T-helper 22 cell (primary cell): Measurements from ENCODE around the gene AIPL1.

ENCODE experiments used
- DNase-seq: peaks from one replicate; pipeline ENCODE4 v3.0.0-alpha.2; 2020; ENCODE audit warnings: low read depth

The AIPL1 gene

GRCh38 chr17:6413065-6413464 lies 21.9 kb downstream of the AIPL1 start:
- DNase-seq, result no peak

- no peak for DNase-seq
Observed at GRCh38 chr17:6408735-6409134, 26.2 kb downstream of the AIPL1 start.

- no peak for DNase-seq
Observed at GRCh38 chr17:6408276-6408675, 26.6 kb downstream of the AIPL1 start.

GRCh38 chr17:6402258-6402657 lies 32.7 kb downstream of the AIPL1 start:
- DNase-seq, result no peak

GRCh38 chr17:6398955-6399354 lies 36.0 kb downstream of the AIPL1 start:
- no peak for DNase-seq

GRCh38 chr17:6394055-6394606 lies 40.8 kb downstream of the AIPL1 start:
- DNase-seq, result no peak

GRCh38 chr17:6393351-6393952 lies 41.5 kb downstream of the AIPL1 start:
- no peak for DNase-seq

GRCh38 chr17:6392609-6393350 lies 42.1 kb downstream of the AIPL1 start:
- no peak for DNase-seq

GRCh38 chr17:6388416-6388815 lies 46.5 kb downstream of the AIPL1 start:
- DNase-seq, result no peak

GRCh38 chr17:6387858-6388257 lies 47.1 kb downstream of the AIPL1 start:
- no peak for DNase-seq

GRCh38 chr17:6387442-6387841 lies 47.5 kb downstream of the AIPL1 start:
- DNase-seq, result no peak

- no peak for DNase-seq
Observed at GRCh38 chr17:6386041-6386630, 48.8 kb downstream of the AIPL1 start.

- no peak for DNase-seq
Observed at GRCh38 chr17:6384481-6384880, 50.4 kb downstream of the AIPL1 start.

- DNase-seq, result no peak
Observed at GRCh38 chr17:6381526-6382465, 53.1 kb downstream of the AIPL1 start.

GRCh38 chr17:6380915-6381438 lies 53.9 kb downstream of the AIPL1 start:
- DNase-seq, result no peak

GRCh38 chr17:6377906-6378305 lies 57.0 kb downstream of the AIPL1 start:
- DNase-seq, result no peak

GRCh38 chr17:6376931-6377361 lies 58.0 kb downstream of the AIPL1 start:
- DNase-seq, result no peak

- no peak for DNase-seq
Observed at GRCh38 chr17:6374761-6375312, 60.1 kb downstream of the AIPL1 start.

GRCh38 chr17:6374271-6374691 lies 60.6 kb downstream of the AIPL1 start:
- DNase-seq, result no peak
